Neural progenitor cell (in vitro differentiated cells): ENCODE results near the gene URI1. TPM values are rescaled to one million over a fixed set of nuclear protein-coding genes. Genes with fewer than 3 reads are reported as not detected.

Source experiments
- DNase-seq: peaks from one replicate; pipeline ENCODE4 v3.0.0-alpha.2; 2016; ENCODE audit warnings: low spot score
- H2AFZ ChIP-seq: fragments of 200-600 bp; sonication (generic); replicated peaks from 2 replicates; pipeline ENCODE4 v1.6.1; 2016; ENCODE audit warnings: antibody characterized with exemption
- H3F3A ChIP-seq: fragments of 200-600 bp; sonication (generic); 2 replicates; pipeline ENCODE4 v1.6.1; 2016; ENCODE audit warnings: antibody characterized with exemption, low read depth
- H3K27ac ChIP-seq: fragments of 200-600 bp; sonication (generic); 2 replicates; pipeline ENCODE4 v1.5.1; 2016; ENCODE audit warnings: mild to moderate bottlenecking
- H3K27me3 ChIP-seq: fragments of 200-600 bp; sonication (generic); 2 replicates; pipeline ENCODE4 v1.6.1; 2016; ENCODE audit warnings: mild to moderate bottlenecking, moderate library complexity
- H3K36me3 ChIP-seq: fragments of 200-600 bp; sonication (generic); 2 replicates; pipeline ENCODE4 v1.5.1; 2016
- H3K4me1 ChIP-seq: fragments of 200-600 bp; sonication (generic); 2 replicates; pipeline ENCODE4 v1.6.1; 2016; ENCODE audit warnings: mixed run types
- H3K4me2 ChIP-seq: fragments of 200-600 bp; sonication (generic); 2 replicates; pipeline ENCODE4 v1.6.1; 2016
- H3K4me3 ChIP-seq: fragments of 200-600 bp; sonication (generic); 2 replicates; pipeline ENCODE4 v1.5.1; 2016
- H3K79me2 ChIP-seq: fragments of 200-600 bp; sonication (generic); 2 replicates; pipeline ENCODE4 v1.6.1; 2016; ENCODE audit warnings: low read depth
- H3K9ac ChIP-seq: fragments of 200-600 bp; sonication (generic); 2 replicates; pipeline ENCODE4 v1.6.1; 2016
- H3K9me3 ChIP-seq: fragments of 200-600 bp; sonication (generic); 2 replicates; pipeline ENCODE4 v1.5.1; 2016; ENCODE audit warnings: low read depth
- H4K20me1 ChIP-seq: fragments of 200-600 bp; sonication (generic); 2 replicates; pipeline ENCODE4 v1.6.1; 2016; ENCODE audit warnings: low read depth
- H3K27ac Mint-ChIP-seq: 3 replicates; pipeline ENCODE4 v1.8.0; 2021; ENCODE audit warnings: mixed read lengths
- H3K27me3 Mint-ChIP-seq: 2 replicates; pipeline ENCODE4 v1.8.0; 2022; ENCODE audit warnings: low read depth, mild to moderate bottlenecking, inconsistent platforms, moderate library complexity, mixed read lengths; ENCODE audit not compliant: insufficient read depth
- H3K36me3 Mint-ChIP-seq: 3 replicates; pipeline ENCODE4 v1.8.0; 2021; ENCODE audit warnings: mixed read lengths
- H3K4me1 Mint-ChIP-seq: 3 replicates; pipeline ENCODE4 v1.8.0; 2021; ENCODE audit warnings: mixed read lengths
- H3K4me3 Mint-ChIP-seq: 3 replicates; pipeline ENCODE4 v1.8.0; 2021; ENCODE audit warnings: mild to moderate bottlenecking, moderate library complexity, mixed read lengths
- H3K9me3 Mint-ChIP-seq: 3 replicates; pipeline ENCODE4 v1.8.0; 2020; ENCODE audit warnings: mixed read lengths
- EZH2 ChIP-seq: fragments of 200-600 bp; sonication (generic); IDR thresholded peaks from 2 replicates; pipeline ENCODE4 v1.6.1; 2017; ENCODE audit warnings: antibody characterized with exemption, mild to moderate bottlenecking, moderate library complexity
- EZH2phosphoT487 ChIP-seq: fragments of 200-600 bp; sonication (generic); IDR thresholded peaks from 2 replicates; pipeline ENCODE4 v1.6.1; 2017; ENCODE audit warnings: antibody characterized with exemption
- total RNA-seq: library from RNA; depleted of rRNA; stranded (reverse); fragments of >200 nt; gene quantifications from 2 replicates; pipeline ENCODE4 v1.2.3, GENCODE V29; 2015; ENCODE audit warnings: low replicate concordance
- TF ChIP-seq, protein P1 (sequence below): fragments of 200-600 bp; sonication (generic); IDR thresholded peaks from 2 replicates; pipeline ENCODE4 v1.5.1; 2017; ENCODE audit warnings: antibody characterized with exemption, mild to moderate bottlenecking

URI1 gene
- total RNA-seq, 1 donor from 2014 or later, result 94.7 TPM

DNA sequence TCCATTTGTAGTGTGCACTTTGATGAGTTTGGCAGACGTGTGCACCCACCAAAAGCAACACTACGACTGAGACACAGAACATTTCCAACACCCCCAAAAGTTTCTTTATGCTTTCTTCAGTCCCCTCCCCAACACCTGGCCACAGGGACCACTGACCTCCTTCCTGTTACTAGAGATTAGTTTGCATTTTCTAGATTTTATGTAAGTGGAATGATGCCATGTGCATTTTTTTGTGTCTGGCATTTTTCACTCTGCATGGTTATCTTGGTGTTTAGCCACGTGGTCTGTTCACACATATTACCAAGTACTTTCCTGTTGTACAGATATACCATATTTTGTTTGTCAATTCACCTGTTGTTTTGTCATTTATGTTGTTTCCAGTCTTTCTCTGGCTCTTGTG is 44.6 kb upstream of the URI1 start:
- no peaks in the 10 kb centered on the region for H3K27me3 Mint-ChIP-seq

DNA sequence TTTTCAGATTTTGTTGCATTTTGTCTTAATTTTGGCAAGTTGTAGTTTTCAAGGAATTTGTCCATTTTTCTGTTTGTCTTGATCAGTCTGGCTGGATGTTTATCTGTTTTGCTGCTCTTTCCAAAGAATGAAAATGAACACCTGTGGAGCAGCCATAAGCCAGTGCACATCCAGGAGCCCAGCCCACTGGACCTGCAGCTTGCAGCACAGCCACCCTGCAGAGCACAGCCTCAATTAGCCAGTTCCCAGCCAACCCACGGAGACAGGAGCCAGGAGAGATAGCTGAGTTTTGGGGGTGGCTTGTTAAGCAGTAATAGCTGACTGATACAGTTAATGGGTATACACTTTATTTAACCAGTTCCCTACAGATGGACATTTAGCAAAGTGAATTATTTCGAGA is 38.0 kb upstream of the URI1 start:
- DNase-seq, result no peak
- no peaks in the 10 kb centered on the region for H3K36me3 Mint-ChIP-seq
- H3K4me3 Mint-ChIP-seq, result no peak overlapping the region
- H3K4me1 ChIP-seq, result peaks cover under 1% of the 10 kb centered on the region
- no peak overlapping the region for H3K27ac ChIP-seq
- H3K4me2 ChIP-seq, result no peak overlapping the region
- H3K36me3 ChIP-seq, result no peaks in the 10 kb centered on the region
- H3K27me3 ChIP-seq, result no peaks in the 10 kb centered on the region
- H2AFZ ChIP-seq, result no peak overlapping the region
- no peaks in the 10 kb centered on the region for H3K79me2 ChIP-seq
- no peaks in the 10 kb centered on the region for H4K20me1 ChIP-seq
- no peaks in the 10 kb centered on the region for H3K9me3 ChIP-seq
- no peak overlapping the region for H3K27ac Mint-ChIP-seq
- H3K4me3 ChIP-seq, result no peak overlapping the region
- TF ChIP-seq, protein P1, sequence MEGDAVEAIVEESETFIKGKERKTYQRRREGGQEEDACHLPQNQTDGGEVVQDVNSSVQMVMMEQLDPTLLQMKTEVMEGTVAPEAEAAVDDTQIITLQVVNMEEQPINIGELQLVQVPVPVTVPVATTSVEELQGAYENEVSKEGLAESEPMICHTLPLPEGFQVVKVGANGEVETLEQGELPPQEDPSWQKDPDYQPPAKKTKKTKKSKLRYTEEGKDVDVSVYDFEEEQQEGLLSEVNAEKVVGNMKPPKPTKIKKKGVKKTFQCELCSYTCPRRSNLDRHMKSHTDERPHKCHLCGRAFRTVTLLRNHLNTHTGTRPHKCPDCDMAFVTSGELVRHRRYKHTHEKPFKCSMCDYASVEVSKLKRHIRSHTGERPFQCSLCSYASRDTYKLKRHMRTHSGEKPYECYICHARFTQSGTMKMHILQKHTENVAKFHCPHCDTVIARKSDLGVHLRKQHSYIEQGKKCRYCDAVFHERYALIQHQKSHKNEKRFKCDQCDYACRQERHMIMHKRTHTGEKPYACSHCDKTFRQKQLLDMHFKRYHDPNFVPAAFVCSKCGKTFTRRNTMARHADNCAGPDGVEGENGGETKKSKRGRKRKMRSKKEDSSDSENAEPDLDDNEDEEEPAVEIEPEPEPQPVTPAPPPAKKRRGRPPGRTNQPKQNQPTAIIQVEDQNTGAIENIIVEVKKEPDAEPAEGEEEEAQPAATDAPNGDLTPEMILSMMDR, result no peak
- no peak for TF ChIP-seq EZH2
- TF ChIP-seq EZH2phosphoT487, result no peak
- no peaks in the 10 kb centered on the region for H3K9me3 Mint-ChIP-seq
- H3K4me1 Mint-ChIP-seq, result peaks cover 2% of the 10 kb centered on the region
- no peak overlapping the region for H3K9ac ChIP-seq
- no peaks in the 10 kb centered on the region for H3F3A ChIP-seq
- no peaks in the 10 kb centered on the region for H3K27me3 Mint-ChIP-seq

More for the DNA sequence above, 44.6 kb upstream of the URI1 start:
- TF ChIP-seq EZH2, result no peak
- no peak for TF ChIP-seq EZH2phosphoT487
- TF ChIP-seq, protein P1, result no peak
- H3K4me1 Mint-ChIP-seq, result no peaks in the 10 kb centered on the region
- no peak overlapping the region for H3K27ac ChIP-seq
- H3K27ac Mint-ChIP-seq, result no peak overlapping the region
- no peaks in the 10 kb centered on the region for H4K20me1 ChIP-seq
- H3K9me3 Mint-ChIP-seq, result no peaks in the 10 kb centered on the region
- H3K79me2 ChIP-seq, result no peaks in the 10 kb centered on the region
- H2AFZ ChIP-seq, result no peak overlapping the region
- H3F3A ChIP-seq, result no peaks in the 10 kb centered on the region
- no peaks in the 10 kb centered on the region for H3K27me3 ChIP-seq
- no peaks in the 10 kb centered on the region for H3K9me3 ChIP-seq
- DNase-seq, result no peak
- H3K4me3 Mint-ChIP-seq, result no peak overlapping the region
- H3K9ac ChIP-seq, result no peak overlapping the region
- H3K36me3 ChIP-seq, result no peaks in the 10 kb centered on the region
- no peaks in the 10 kb centered on the region for H3K4me1 ChIP-seq
- no peak overlapping the region for H3K4me2 ChIP-seq
- no peak overlapping the region for H3K4me3 ChIP-seq
- no peaks in the 10 kb centered on the region for H3K36me3 Mint-ChIP-seq

DNA sequence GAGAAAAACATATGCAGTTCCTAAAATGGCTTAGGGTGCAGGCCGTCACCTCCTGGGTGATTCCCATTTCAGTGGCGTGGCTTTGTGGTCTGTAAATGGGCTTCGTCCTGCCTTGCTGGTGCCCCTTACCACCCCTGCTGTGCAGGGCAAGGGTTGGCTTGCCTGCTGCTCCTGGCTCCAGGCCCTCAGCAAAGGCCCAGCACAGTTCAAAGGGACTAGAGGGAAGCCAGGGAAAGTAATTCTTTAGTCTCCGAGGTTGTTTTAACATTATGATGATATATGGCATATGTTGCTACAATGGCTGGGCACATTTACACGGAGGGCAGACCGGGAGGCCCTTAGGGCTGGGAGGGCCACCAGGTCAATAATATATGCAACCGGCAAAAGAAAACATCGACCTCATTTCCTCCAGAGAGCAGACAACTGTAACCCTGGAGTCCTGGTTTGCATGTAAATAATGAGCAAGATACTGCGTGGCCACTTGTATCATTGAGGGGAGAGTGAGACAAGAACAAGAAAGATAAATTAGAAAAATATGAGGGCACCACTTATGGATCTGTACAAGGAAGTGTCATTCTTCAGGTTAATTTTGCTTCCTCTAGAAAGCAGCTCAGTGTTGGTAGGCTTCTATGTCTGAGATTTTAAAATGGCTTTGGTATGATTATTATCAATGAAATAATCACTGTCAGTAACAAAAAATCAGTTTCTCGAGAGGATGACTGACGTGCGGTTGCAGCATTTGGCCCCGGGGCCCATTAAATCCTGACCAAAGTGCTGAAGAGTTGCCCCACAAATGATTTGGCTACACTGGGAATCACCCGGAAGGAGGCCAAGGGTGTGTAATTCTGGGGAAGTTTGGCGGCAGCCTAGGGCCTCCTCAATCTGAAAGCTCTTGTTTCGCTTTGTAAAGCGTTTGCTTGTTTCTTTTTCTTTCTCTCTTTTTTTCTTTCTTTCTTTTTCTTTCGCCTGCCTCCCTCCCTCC is 32.8 kb upstream of the URI1 start:
- H3K4me1 Mint-ChIP-seq, result peaks cover 8% of the 10 kb centered on the region
- H3K9me3 Mint-ChIP-seq, result no peaks in the 10 kb centered on the region
- Histone ChIP-seq H3K27me3 (no peaks in the 10 kb centered on the region), H2AFZ (peak overlapping the region; percentile 42), H3K4me1 (peaks cover 3% of the 10 kb centered on the region), H3K27ac (no peak overlapping the region), H3K4me3 (no peak overlapping the region), H4K20me1 (no peaks in the 10 kb centered on the region), H3K79me2 (no peaks in the 10 kb centered on the region), H3K9me3 (no peaks in the 10 kb centered on the region), H3K4me2 (no peak overlapping the region), H3F3A (no peaks in the 10 kb centered on the region), H3K9ac (no peak overlapping the region), H3K36me3 (no peaks in the 10 kb centered on the region)
- no peaks in the 10 kb centered on the region for H3K36me3 Mint-ChIP-seq
- TF ChIP-seq EZH2, result no peak
- no peak for TF ChIP-seq EZH2phosphoT487
- TF ChIP-seq, protein P1, result no peak
- H3K4me3 Mint-ChIP-seq, result no peak overlapping the region
- no peak overlapping the region for H3K27ac Mint-ChIP-seq
- peaks cover 2% of the 10 kb centered on the region for H3K27me3 Mint-ChIP-seq
- DNase-seq, result peak; percentile 8
